ENCODE results near the gene TNF. TPM values are rescaled to one million over a fixed set of nuclear protein-coding genes. Genes with fewer than 3 reads are reported as not detected.
"Not testable (repeated sequence)": the region's sequence is repeated elsewhere in the genome, so short reads cannot be mapped to it uniquely, and the experiment has no call there.

TNF gene
- total and polyA plus RNA-seq, 10 donors: 5.5 to 18.3 (median 12.5) TPM

- TF ChIP-seq CTCF (IDR thresholded peaks at IDR 0.05 in 8 of 11, conservative IDR thresholded peaks at IDR 0.05 in 3 of 11): peak; percentile 51 to 90 (median 77)
- peak in 1 of 3 donors; percentile 74 for TF ChIP-seq POLR2AphosphoS5 (IDR thresholded peaks at IDR 0.05)
- 11 to 18% (median 14%) methylated on average over 5 of the region's 5 CpGs for WGBS, 5 donors
- intact Hi-C loops (cut with DNase I; ENCODE audit: low total_unique reads); H3K9me3 ChIP-seq; H3K4me3 ChIP-seq; H3K27me3 ChIP-seq (replicated peaks in 1 of 7): not testable (repeated sequence)
- DNase-seq: peak; percentile 90
- Histone ChIP-seq H3K27ac (peak overlapping the region in 7 of 8 donors; percentile 3 to 70 (median 54)), H3K4me1 (peaks cover 23 to 97% (median 70%) of the 10 kb centered on the region in 6 donors), H3K36me3 (peaks cover 0 to 44% (median 5%) of the 10 kb centered on the region in 6 donors)
Observed at GRCh38 chr6:31551371-31551770, 24.0 kb upstream of the TNF start.

GRCh38 chr6:31556307-31556706 is 19.1 kb upstream of the TNF start:
- peaks cover 0 to 39% (median under 1%) of the 10 kb centered on the region in 6 donors for H3K36me3 ChIP-seq
- peaks cover 55 to 99% (median 78%) of the 10 kb centered on the region in 6 donors for H3K4me1 ChIP-seq
- TF ChIP-seq CTCF (IDR thresholded peaks at IDR 0.05 in 8 of 11, conservative IDR thresholded peaks at IDR 0.05 in 3 of 11): no peak
- peak in 2 of 3 donors; percentile 61 to 63 for TF ChIP-seq POLR2AphosphoS5 (IDR thresholded peaks at IDR 0.05)
- 18 to 38% (median 25%) methylated on average over 3 of the region's 3 CpGs for WGBS, 5 donors
- H3K27ac ChIP-seq: peak overlapping the region in 5 of 8 donors; percentile 8 to 71 (median 40)
- no peak for DNase-seq
- no peak overlapping the region for H3K4me3 ChIP-seq
- H3K9me3 ChIP-seq: no peaks in the 10 kb centered on the region
- intact Hi-C loops (cut with DNase I; ENCODE audit: low total_unique reads): no loop called here
- H3K27me3 ChIP-seq (replicated peaks in 1 of 7): no peaks in the 10 kb centered on the region

GRCh38 chr6:31557443-31558317 is 17.7 kb upstream of the TNF start:
- TF ChIP-seq CTCF (IDR thresholded peaks at IDR 0.05 in 8 of 11, conservative IDR thresholded peaks at IDR 0.05 in 3 of 11) (no peak), POLR2AphosphoS5 (IDR thresholded peaks at IDR 0.05) (peak in 2 of 3 donors; percentile 51 to 65), POLR2A (IDR thresholded peaks at IDR 0.05) (no peak)
- H3K4me3 ChIP-seq: peak overlapping the region in 7 of 8 donors; percentile 1 to 64 (median 26)
- H3K36me3 ChIP-seq: peaks cover 0 to 38% (median 0%) of the 10 kb centered on the region in 6 donors
- 51 to 63% (median 56%) methylated on average over 23 to 24 of the region's 24 CpGs for WGBS, 5 donors
- H3K9me3 ChIP-seq: no peaks in the 10 kb centered on the region
- peak; percentile 85 for DNase-seq
- H3K27ac ChIP-seq: peak overlapping the region; percentile 75 to 92 (median 90)
- intact Hi-C loops (cut with DNase I; ENCODE audit: low total_unique reads): no loop called here
- H3K4me1 ChIP-seq: peaks cover 66 to 99% (median 79%) of the 10 kb centered on the region in 6 donors
- H3K27me3 ChIP-seq (replicated peaks in 1 of 7): no peaks in the 10 kb centered on the region

- Histone ChIP-seq H3K36me3 (peaks cover 0 to 32% (median 0%) of the 10 kb centered on the region in 6 donors), H3K27ac (peak overlapping the region; percentile 75 to 92 (median 90)), H3K9me3 (no peaks in the 10 kb centered on the region), H3K27me3 (replicated peaks in 1 of 7) (no peaks in the 10 kb centered on the region), H3K4me1 (peaks cover 71 to 99% (median 81%) of the 10 kb centered on the region in 6 donors), H3K4me3 (peak overlapping the region in 7 of 8 donors; percentile 1 to 64 (median 26))
- 65 to 70% (median 65%) methylated on average over 8 of the region's 8 CpGs for WGBS, 5 donors
- DNase-seq: no peak
- intact Hi-C loops (cut with DNase I; ENCODE audit: low total_unique reads): no loop called here
- TF ChIP-seq CTCF (IDR thresholded peaks at IDR 0.05 in 8 of 11, conservative IDR thresholded peaks at IDR 0.05 in 3 of 11) (no peak), POLR2AphosphoS5 (IDR thresholded peaks at IDR 0.05) (peak in 1 of 3 donors; percentile 46), POLR2A (IDR thresholded peaks at IDR 0.05) (no peak)
Observed at GRCh38 chr6:31558318-31558625, 17.1 kb upstream of the TNF start.
